H9 (cell line): ENCODE data around the gene POU2F3. TPM values are rescaled to one million over a fixed set of nuclear protein-coding genes. Genes with fewer than 3 reads are reported as not detected.

ENCODE experiments used
- DNase-seq: peaks from one replicate; pipeline ENCODE4 v3.0.0-alpha.2; 2017
- H2AFZ ChIP-seq: one replicate; pipeline ENCODE4 v1.6.1; 2013; ENCODE audit warnings: mild to moderate bottlenecking, low read length, control low read depth, moderate library complexity
- H2AK5ac ChIP-seq: 2 replicates; pipeline ENCODE4 v1.6.1; 2013; ENCODE audit warnings: low read length, control low read depth, mixed read lengths; ENCODE audit not compliant: insufficient read length
- H2BK120ac ChIP-seq: one replicate; pipeline ENCODE4 v1.6.1; 2013; ENCODE audit warnings: low read depth, mild to moderate bottlenecking, low read length, control low read depth, inconsistent platforms; ENCODE audit not compliant: poor library complexity, severe bottlenecking
- H2BK12ac ChIP-seq: 2 replicates; pipeline ENCODE4 v1.6.1; 2013; ENCODE audit warnings: low read length, control low read depth, mixed read lengths, low read depth; ENCODE audit not compliant: insufficient read length
- H2BK15ac ChIP-seq: 2 replicates; pipeline ENCODE4 v1.6.1; 2013; ENCODE audit warnings: low read depth, low read length, control low read depth
- H2BK20ac ChIP-seq: one replicate; pipeline ENCODE4 v1.6.1; 2013; ENCODE audit warnings: low read depth, mild to moderate bottlenecking, low read length, control low read depth, inconsistent platforms; ENCODE audit not compliant: poor library complexity, severe bottlenecking
- H2BK5ac ChIP-seq: 2 replicates; pipeline ENCODE4 v1.6.1; 2013; ENCODE audit warnings: low read length, control low read depth, mixed read lengths; ENCODE audit not compliant: insufficient read length
- H3K14ac ChIP-seq: 2 replicates; pipeline ENCODE4 v1.6.1; 2013; ENCODE audit warnings: low read length, control low read depth; ENCODE audit not compliant: insufficient read depth
- H3K18ac ChIP-seq: 2 replicates; pipeline ENCODE4 v1.6.1; 2013; ENCODE audit warnings: low read depth, mild to moderate bottlenecking, mixed read lengths, low read length, control low read depth; ENCODE audit not compliant: insufficient read length
- H3K23ac ChIP-seq: 2 replicates; pipeline ENCODE4 v1.6.1; 2013; ENCODE audit warnings: low read length, control low read depth, mixed read lengths, low read depth; ENCODE audit not compliant: insufficient read length
- H3K23me2 ChIP-seq: 2 replicates; pipeline ENCODE4 v1.6.1; 2013; ENCODE audit warnings: low read depth, mild to moderate bottlenecking, mixed read lengths, low read length, control low read depth; ENCODE audit not compliant: insufficient read length, poor library complexity, severe bottlenecking
- H3K27ac ChIP-seq: 2 replicates; pipeline ENCODE4 v1.5.1; 2013; ENCODE audit warnings: low read length, control low read depth, mixed read lengths, low read depth; ENCODE audit not compliant: insufficient read length
- H3K27me3 ChIP-seq: 2 replicates; pipeline ENCODE4 v1.6.1; 2013; ENCODE audit warnings: low read length, control low read depth, inconsistent platforms; ENCODE audit not compliant: insufficient read depth
- H3K4ac ChIP-seq: 2 replicates; pipeline ENCODE4 v1.6.1; 2013; ENCODE audit warnings: low read depth, mild to moderate bottlenecking, control low read depth, inconsistent platforms, low read length, moderate library complexity
- H3K4me1 ChIP-seq: 2 replicates; pipeline ENCODE4 v1.6.1; 2013; ENCODE audit warnings: low read length, control low read depth, inconsistent platforms; ENCODE audit not compliant: insufficient read depth
- H3K4me2 ChIP-seq: 2 replicates; pipeline ENCODE4 v1.6.1; 2013; ENCODE audit warnings: low read length, control low read depth, mixed read lengths; ENCODE audit not compliant: insufficient read length, insufficient read depth
- H3K56ac ChIP-seq: 2 replicates; pipeline ENCODE4 v1.6.1; 2013; ENCODE audit warnings: low read depth, mild to moderate bottlenecking, mixed read lengths, low read length, control low read depth; ENCODE audit not compliant: insufficient read length
- H3K79me1 ChIP-seq: 2 replicates; pipeline ENCODE4 v1.6.1; 2013; ENCODE audit warnings: low read depth, mild to moderate bottlenecking, moderate library complexity, low read length, control low read depth, inconsistent platforms; ENCODE audit not compliant: insufficient read depth, poor library complexity, severe bottlenecking
- H3K79me2 ChIP-seq: 2 replicates; pipeline ENCODE4 v1.6.1; 2013; ENCODE audit warnings: low read length, control low read depth, inconsistent platforms; ENCODE audit not compliant: insufficient read depth
- H3K9ac ChIP-seq: 2 replicates; pipeline ENCODE4 v1.6.1; 2013; ENCODE audit warnings: low read length, control low read depth, mixed read lengths; ENCODE audit not compliant: insufficient read length; ENCODE audit errors: extremely low read depth
- H3K9me3 ChIP-seq: one replicate; pipeline ENCODE4 v1.6.1; 2013; ENCODE audit warnings: low read depth, low read length, inconsistent platforms; ENCODE audit not compliant: control insufficient read depth
- H3T11ph ChIP-seq: one replicate; pipeline ENCODE4 v1.6.1; 2013; ENCODE audit warnings: mild to moderate bottlenecking, low read length, control low read depth, inconsistent platforms
- H4K20me1 ChIP-seq: one replicate; pipeline ENCODE4 v1.6.1; 2013; ENCODE audit not compliant: control insufficient read depth, insufficient read length, insufficient read depth
- H4K5ac ChIP-seq: 2 replicates; pipeline ENCODE4 v1.6.1; 2013; ENCODE audit warnings: low read depth, mild to moderate bottlenecking, mixed read lengths, low read length, control low read depth; ENCODE audit not compliant: insufficient read length
- H4K8ac ChIP-seq: replicated peaks from 2 replicates; pipeline ENCODE4 v1.6.1; 2013; ENCODE audit warnings: low read length, control low read depth, mixed read lengths, low read depth; ENCODE audit not compliant: insufficient read length
- H4K91ac ChIP-seq: 2 replicates; pipeline ENCODE4 v1.6.1; 2013; ENCODE audit warnings: low read depth, mild to moderate bottlenecking, moderate library complexity, mixed read lengths, low read length, control low read depth; ENCODE audit not compliant: insufficient read length
- H3K27ac Mint-ChIP-seq, 3 experiments: 2 replicates in 2 of 3; 3 replicates in 1 of 3; pipeline ENCODE4 v1.8.0; 2020 to 2021; ENCODE audit warnings: mixed read lengths in 3 of 3, mild to moderate bottlenecking in 1 of 3, moderate library complexity in 1 of 3
- H3K27me3 Mint-ChIP-seq: 2 replicates; pipeline ENCODE4 v1.8.0; 2021; ENCODE audit warnings: low read depth, mild to moderate bottlenecking, moderate library complexity, mixed read lengths
- H3K36me3 Mint-ChIP-seq, 3 experiments: 2 replicates in 2 of 3; 3 replicates in 1 of 3; pipeline ENCODE4 v1.8.0; 2020 to 2021; ENCODE audit warnings: low read depth in 3 of 3, mixed read lengths in 3 of 3; ENCODE audit not compliant: insufficient read depth in 1 of 3
- H3K4me1 Mint-ChIP-seq, 2 experiments: 2 replicates each; pipeline ENCODE4 v1.8.0; 2020; ENCODE audit warnings: mixed read lengths in 2 of 2
- H3K4me3 Mint-ChIP-seq, 2 experiments: 2 replicates in 1 of 2; 3 replicates in 1 of 2; pipeline ENCODE4 v1.8.0; 2020 to 2021; ENCODE audit warnings: mild to moderate bottlenecking in 2 of 2, mixed read lengths in 2 of 2, moderate library complexity in 1 of 2
- H3K9me3 Mint-ChIP-seq, 2 experiments: 2 replicates in 1 of 2; 3 replicates in 1 of 2; pipeline ENCODE4 v1.8.0; 2020; ENCODE audit warnings: mild to moderate bottlenecking in 2 of 2, mixed read lengths in 2 of 2, moderate library complexity in 1 of 2
- WGBS: extraction: QIAGEN DNeasy Blood & Tissue Kit; methylation state at CpG from one replicate; pipeline ENCODE4 v1.1.7; 2013; ENCODE audit warnings: missing lambda C conversion rate, low lambda C conversion rate, mixed read lengths; ENCODE audit not compliant: insufficient read length; ENCODE audit errors: extremely low coverage; 5-methylcytosine and 5-hydroxymethylcytosine counted together
- total RNA-seq: library from RNA; stranded (reverse); gene quantifications from 2 replicates; pipeline ENCODE4 v1.2.1, GENCODE V29; 2021
- TF ChIP-seq, protein P1 (sequence below): fragments of 200-600 bp; sonication (generic); conservative IDR thresholded peaks from 3 replicates; pipeline ENCODE4 v1.8.0; 2021; ENCODE audit warnings: antibody characterized with exemption, mild to moderate bottlenecking

Gene POU2F3
- total RNA-seq, 1 experiment from 2014 or later: 1.1 TPM

DNA sequence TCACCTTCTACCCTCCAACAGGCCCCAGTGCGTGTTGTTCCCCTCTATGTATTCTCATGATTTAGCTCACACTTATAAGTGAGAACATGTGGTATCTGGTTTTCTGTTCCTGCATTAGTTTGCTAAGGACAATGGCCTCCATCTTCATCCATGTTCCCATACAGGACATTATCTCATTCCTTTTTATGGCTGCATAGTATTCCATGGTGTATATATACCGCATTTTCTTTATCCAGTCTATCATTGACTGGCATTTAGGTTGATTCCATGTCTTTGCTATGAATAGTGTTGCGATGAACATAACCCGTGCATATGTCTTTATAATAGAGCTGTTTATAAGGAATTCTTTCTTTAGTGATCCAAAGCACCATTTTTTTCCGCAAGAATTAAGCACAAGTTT lies 56.6 kb downstream of the POU2F3 start:
- no peak overlapping the region for H4K8ac ChIP-seq
- no peaks in the 10 kb centered on the region for H3K79me1 ChIP-seq
- no peaks in the 10 kb centered on the region for H3K4me1 ChIP-seq
- H3K4me1 Mint-ChIP-seq: peaks cover 5 to 12% of the 10 kb centered on the region in 2 experiments
- H3K27ac ChIP-seq: no peak overlapping the region
- no peak overlapping the region for H4K5ac ChIP-seq
- no peak overlapping the region for H3K4ac ChIP-seq
- no peak overlapping the region for H2AFZ ChIP-seq
- H3K27me3 Mint-ChIP-seq: peaks cover 43% of the 10 kb centered on the region
- H3K27me3 ChIP-seq: no peaks in the 10 kb centered on the region
- no peaks in the 10 kb centered on the region for H3K9me3 ChIP-seq
- H3K4me3 Mint-ChIP-seq: no peak overlapping the region
- no peak overlapping the region for H3T11ph ChIP-seq
- no peak overlapping the region for H2BK12ac ChIP-seq
- H2BK20ac ChIP-seq: no peak overlapping the region
- no peak overlapping the region for H3K56ac ChIP-seq
- no peaks in the 10 kb centered on the region for H4K20me1 ChIP-seq
- no peak overlapping the region for H3K23ac ChIP-seq
- H3K79me2 ChIP-seq: no peaks in the 10 kb centered on the region
- H2BK5ac ChIP-seq: no peak overlapping the region
- DNase-seq: no peak
- H4K91ac ChIP-seq: no peak overlapping the region
- H2BK120ac ChIP-seq: no peak overlapping the region
- no peak overlapping the region for H3K4me2 ChIP-seq
- no peaks in the 10 kb centered on the region for H3K36me3 Mint-ChIP-seq
- no peak overlapping the region for H3K14ac ChIP-seq
- H2AK5ac ChIP-seq: no peak overlapping the region
- H3K9ac ChIP-seq: no peak overlapping the region
- TF ChIP-seq, protein P1, sequence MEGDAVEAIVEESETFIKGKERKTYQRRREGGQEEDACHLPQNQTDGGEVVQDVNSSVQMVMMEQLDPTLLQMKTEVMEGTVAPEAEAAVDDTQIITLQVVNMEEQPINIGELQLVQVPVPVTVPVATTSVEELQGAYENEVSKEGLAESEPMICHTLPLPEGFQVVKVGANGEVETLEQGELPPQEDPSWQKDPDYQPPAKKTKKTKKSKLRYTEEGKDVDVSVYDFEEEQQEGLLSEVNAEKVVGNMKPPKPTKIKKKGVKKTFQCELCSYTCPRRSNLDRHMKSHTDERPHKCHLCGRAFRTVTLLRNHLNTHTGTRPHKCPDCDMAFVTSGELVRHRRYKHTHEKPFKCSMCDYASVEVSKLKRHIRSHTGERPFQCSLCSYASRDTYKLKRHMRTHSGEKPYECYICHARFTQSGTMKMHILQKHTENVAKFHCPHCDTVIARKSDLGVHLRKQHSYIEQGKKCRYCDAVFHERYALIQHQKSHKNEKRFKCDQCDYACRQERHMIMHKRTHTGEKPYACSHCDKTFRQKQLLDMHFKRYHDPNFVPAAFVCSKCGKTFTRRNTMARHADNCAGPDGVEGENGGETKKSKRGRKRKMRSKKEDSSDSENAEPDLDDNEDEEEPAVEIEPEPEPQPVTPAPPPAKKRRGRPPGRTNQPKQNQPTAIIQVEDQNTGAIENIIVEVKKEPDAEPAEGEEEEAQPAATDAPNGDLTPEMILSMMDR: no peak
- H3K27ac Mint-ChIP-seq: no peak overlapping the region
- no peaks in the 10 kb centered on the region for H3K23me2 ChIP-seq
- H2BK15ac ChIP-seq: no peak overlapping the region
- no peaks in the 10 kb centered on the region; a peak in 1 of 5 replicates for H3K9me3 Mint-ChIP-seq
- H3K18ac ChIP-seq: no peak overlapping the region
- no CpG with 5 or more reads among the region's 5 CpGs for WGBS
